Activated CD4-positive, CD25-positive, alpha-beta regulatory T cell treated with anti-CD3 and anti-CD28 coated beads, Interleukin-2, amount 50 U/mL, for 24 hours (primary cell): ENCODE results near the gene MAML2.
"Not testable (repeated sequence)": the region's sequence is repeated elsewhere in the genome, so short reads cannot be mapped to it uniquely, and the experiment has no call there.

Experiments
- ATAC-seq, 2 donors: fragments of 150-1000 bp; cut with Tn5 transposase; one replicate each; pipeline ENCODE4 v1.10.0; 2021; ENCODE audit warnings: mild to moderate bottlenecking in 1 of 2, moderate library complexity in 1 of 2

Gene MAML2

GRCh38 chr11:96205460-96205809 is 137.6 kb downstream of the MAML2 start:
- peak; percentile 79 to 81 for ATAC-seq

DNA sequence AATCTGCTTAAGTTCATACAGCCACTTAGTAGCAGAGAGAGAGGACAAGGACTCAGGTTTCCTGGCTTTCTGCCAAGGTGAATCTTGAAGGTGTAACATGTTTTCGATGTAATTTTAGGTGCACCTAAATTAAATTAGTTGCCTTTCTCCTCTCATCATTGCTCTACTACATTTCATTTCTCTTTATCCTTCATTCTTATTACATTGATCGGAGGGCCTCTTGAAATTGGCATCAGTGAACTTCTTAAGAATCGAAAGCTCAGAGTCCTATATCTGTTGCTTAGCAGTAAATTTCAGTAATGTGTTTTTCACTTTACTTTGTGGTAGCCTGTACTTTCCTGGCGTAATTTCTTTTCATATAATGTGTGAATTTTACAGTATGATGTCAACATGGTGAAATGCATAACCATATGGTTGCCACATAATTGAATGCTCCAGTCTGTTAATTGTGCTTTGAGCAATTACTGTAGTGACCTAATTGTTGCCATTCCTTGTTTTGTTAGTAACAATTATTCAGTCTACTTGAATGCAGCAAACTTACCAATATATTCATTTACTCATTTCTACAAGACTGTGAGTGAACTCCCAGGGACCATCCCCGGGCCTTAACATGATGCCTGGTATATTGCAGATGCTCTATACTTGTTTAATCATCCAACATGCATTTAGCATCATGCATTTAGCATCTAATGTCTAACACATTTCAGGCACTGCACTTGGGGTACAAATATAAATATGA is 138.1 kb downstream of the MAML2 start:
- peak; percentile 74 to 81 for ATAC-seq

DNA sequence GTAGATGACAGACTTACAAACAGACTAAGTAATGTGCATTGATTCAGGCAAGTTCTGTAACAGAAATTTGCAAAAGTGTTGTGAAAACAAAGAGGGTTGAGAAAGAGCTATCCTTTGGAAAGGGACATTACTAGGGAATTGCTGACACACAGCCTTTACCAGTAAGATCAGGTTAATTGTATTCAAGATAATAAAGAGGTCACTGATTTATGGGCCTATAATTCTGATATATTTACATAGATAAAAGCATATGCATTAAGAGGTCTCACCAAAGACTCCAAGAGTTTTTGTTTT is 138.7 kb downstream of the MAML2 start:
- no peak for ATAC-seq

DNA sequence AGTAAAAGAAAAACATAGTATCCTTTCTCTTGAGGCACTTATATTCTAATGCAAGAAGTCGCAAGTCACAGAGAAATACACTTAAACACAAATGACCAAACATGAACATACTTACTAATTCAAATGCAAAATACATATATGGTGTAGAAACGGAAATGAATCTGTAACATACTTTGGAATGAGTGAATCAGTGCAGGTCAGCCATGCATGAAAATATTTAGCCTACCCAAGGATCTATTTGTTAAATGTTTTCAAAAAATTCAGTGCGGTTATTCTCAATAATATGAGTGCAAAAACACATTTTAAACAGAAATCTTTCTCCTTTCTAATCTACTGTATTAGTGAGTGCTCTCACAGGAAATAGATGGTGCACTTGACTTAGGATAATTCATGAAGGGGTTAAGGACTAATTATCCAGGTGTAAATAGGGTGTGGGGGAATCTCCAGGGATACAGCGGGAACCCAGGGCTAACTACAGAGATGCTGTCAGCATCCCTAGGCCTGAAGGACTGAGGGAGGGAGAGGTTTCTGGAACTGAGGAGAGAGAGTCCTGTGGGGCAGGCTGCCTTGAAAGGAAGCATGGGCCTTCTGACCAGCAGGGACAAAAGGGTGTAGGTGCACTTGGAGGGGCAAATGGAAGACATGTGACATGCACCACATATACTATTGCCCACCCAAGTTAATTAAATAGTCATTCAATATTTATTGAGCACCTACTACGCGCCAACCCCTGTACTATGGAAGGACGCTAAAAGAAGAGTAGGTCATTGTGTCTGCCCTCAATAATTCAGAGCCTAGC is 139.2 kb downstream of the MAML2 start:
- ATAC-seq = no peak

DNA sequence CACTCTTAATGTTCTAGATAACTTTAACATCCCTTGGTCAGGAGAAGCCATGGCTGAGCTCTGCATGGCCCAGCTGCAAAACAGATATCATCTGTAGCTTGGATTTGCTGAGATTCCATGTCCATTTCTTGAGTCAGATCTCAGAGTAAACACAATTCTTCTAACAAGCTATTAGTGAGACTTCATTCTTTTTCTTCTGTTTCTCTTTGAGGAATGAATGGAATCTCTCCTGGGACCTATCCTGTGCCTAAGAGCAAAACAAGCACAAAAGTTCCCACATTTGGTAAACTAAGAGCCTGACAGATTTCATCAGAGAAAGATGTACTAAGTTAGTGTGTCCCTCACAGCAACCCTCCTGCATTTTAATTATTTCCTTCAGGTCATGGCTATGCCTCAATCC is 142.8 kb downstream of the MAML2 start:
- ATAC-seq = no peak

DNA sequence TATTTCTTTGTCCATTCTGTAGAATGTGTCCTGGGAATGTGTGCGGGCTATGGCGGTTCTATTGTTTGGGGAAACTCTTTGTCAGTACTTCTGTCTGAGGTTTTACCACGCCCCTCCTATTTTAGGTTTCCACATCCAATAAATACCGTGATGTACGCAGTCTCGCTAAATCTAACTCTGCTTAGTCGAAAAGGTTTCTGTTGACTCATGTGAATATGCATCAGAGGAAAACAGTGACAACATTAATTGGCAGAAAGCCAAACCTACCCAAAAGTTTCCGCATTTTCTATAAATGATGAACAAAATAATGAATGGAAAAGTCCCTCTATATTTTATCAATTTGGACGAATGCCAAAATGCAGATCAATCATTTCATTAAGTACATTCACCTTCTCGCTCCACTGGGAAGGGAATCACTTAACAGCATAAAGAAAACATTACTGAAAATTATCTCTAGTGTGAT is 143.4 kb downstream of the MAML2 start:
- ATAC-seq = peak; percentile 78

DNA sequence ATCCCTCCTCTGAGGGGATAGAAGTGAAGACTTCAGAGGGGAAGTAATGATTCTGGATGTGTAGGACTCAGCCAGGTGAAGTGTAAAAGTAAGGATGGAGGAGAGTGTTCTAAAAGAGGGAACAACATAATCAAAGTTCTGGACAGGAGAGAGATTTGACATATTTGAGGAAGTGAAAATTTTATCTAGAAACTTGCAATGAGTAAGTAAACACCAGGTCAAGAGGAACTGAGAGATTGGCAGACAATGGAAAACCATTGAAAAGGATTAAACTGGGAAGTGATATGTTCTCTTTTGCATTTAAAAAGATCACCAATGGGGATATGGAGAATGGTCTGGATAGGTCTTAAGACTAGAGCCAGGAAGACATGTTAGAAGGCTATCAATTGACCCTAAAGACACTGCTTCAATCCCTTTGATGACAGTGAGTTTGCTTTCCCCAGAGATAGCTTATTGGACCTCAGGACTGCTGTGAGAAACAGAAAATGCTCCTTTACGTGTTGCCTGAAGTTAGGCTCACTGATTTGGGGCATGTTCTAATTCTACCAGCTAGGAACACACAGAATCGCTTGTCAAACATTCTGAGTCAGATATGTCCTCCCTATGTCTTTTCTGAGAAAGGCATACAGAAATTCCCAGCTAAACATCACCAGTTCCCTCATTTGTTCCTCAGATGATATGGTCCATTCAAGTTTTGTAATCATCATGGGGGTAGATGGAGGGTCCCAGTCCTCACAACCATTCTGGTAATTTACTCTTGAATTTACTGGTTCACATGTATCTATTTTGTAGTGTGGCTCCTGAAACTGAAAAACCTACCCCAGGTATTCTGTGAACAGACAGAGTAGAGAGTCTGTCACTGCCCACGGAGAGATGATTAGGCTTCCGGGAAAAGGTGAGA is 144.9 kb downstream of the MAML2 start:
- ATAC-seq = peak in 1 of 2 donors; percentile 12

- no peak for ATAC-seq
Observed at GRCh38 chr11:96197103-96197502, 145.9 kb downstream of the MAML2 start.

DNA sequence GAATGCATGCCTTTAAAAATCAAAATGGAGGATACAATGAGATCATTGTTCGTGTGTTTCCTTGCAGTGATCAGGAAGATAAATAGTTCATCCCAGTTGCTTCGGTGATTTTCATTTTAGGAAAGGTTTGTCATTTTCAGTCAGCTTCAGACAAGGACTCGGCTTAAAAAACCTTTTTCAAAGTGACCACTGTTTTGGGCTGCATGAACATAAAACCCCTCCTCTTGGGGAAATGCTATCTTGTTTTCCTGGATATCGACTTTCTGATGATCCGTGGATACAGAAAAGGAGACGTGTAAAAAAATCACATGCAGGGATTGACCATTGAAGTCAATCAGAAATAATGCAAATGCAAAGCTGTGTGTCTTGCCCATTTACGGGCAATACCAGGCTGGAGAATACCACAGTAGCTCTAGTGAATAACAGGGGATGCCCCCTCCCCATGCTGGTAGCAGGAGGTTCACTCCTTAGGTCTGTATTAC is 146.8 kb downstream of the MAML2 start:
- ATAC-seq = no peak

DNA sequence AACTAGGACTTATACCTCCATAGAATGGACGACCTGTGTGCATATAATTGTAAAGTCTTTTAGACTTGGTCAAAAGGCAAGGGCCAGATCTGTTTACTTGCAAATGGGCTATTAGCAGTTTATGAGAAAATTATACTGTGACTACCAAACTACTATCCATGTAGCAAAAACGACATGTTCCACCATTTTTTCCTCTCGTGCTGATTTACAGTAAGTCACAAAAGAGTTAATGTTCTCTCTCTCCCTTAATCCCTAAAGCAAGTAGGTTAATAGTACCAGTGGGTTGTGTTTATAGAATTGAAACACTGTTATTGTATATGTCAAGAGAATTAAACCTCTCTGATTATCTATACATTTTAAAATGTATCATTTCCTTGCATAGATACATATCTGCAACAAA is 147.3 kb downstream of the MAML2 start:
- no peak for ATAC-seq

DNA sequence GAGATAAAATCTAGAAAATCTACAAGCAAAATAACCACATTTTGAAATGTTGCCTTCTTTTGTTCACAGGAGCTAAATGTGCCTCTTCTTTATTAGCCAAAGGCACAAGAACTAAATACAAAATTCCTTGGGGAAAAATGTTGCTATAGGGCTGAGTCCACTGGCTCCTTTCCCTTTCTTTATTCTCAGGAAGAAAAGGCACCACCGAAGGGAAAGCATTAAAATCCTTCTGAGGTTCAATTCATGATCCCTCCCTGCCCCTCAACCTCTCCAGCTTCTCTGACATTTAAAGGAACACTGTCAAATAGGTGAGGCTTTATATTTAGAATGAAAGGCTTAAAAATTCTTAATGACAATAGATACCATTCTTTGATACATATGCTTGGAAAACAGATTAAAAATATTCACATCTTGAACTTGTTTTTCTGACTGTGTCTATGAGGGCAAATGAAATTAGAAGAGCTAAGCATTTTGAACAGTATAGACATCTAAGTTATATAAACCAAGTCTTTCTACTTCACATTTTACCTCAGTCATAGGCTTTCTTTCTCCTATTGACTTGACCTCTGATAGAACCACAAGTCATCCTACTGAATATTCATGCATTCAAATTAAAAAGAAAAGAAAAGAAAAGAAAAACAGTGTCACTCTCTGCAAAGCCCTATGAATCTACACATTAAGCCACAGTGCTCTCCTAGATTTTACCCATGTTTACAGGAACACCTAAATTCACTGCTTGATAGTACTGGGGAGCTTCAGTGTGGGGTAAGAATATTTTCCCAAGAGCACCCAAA is 148.2 kb downstream of the MAML2 start:
- peak; percentile 33 to 47 for ATAC-seq

DNA sequence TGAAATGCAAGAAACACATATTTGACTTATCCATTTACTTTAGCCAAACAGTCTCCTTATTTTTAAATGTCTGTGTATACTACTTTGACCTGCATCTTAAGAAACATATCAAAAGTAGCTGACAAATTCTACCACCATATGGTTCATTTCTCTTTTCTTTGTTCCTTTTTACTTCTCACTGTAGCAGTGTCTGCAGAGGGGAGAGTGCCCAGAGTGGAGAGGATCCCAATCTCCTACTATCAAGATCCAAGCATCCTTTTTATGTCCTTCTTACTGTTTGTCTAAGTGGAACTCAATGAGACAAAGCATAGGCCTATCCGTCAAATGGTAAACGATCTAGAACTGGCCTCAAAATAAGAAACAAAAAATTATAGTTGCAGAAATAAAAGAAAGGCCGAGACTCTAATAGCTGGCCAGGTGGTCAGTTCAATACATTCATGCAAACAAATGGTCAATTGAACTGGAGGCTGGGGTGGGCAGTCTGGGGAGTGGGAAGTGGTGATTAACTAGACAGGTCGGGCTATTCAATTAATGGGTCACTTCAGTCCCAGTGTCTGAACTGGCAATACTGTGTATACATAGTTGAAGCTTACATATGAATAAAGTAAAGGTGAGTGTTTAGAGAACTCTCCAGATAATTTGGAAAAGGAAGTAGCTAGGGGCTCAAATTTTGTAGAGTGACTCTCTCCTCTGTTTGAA is 149.1 kb downstream of the MAML2 start:
- ATAC-seq = no peak

DNA sequence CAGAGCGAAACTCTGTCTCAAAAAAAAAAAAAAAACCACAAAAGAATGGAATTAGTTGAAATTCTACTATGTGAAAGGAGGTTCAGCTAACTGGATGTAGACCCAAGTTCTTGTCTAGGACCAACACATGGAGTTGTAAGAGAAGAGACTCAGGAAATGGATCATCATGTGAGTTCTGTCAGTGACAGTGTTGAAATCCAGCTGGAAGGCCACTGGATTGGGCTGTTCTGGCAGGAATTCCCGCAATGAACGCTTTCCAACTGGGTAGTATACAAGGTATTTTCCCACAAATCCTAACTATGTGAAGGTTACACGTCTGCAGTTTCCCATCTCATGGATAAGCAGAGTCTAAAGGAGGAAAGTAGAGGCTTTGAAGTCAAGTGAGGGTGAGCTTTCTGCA is 151.2 kb downstream of the MAML2 start:
- ATAC-seq = no peak

- peak; percentile 69 to 73 for ATAC-seq
Observed at GRCh38 chr11:96189351-96189750, 153.6 kb downstream of the MAML2 start.

DNA sequence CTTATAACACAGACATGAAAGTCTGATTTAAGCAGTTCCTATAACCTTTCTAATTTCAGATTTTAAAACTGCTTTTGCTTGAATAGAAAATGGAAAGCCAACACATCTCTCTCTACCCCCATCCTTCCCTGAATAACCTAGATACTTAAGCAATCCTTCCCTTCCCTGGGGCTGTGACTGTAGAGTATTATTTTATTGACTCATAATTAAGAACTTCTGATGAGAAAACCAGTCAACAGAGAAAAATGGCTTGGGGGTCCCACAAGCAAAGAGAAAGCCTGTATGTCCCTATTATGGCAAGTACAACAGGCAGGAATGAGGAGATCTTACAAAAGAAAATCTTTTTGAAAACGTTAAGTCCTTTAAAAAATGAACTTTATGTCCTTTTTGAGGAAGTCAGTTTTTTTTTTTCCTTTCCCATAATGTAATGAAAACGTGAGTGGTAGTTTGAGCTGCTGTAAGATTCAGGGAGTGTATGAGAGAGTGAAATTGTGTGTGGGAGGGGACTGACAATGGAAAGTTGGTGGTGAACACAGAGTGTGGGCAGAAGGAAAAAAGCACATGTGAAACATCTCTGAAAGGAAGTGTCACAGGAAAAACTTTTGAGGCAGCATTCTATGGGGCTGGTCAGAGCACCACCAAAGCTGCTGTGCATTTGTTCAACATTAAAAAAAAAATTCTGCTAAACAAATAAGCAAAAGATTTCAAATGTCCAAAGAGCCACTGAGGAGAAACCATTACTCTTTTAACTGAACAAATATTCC is 154.6 kb downstream of the MAML2 start:
- ATAC-seq = peak; percentile 55 to 69

DNA sequence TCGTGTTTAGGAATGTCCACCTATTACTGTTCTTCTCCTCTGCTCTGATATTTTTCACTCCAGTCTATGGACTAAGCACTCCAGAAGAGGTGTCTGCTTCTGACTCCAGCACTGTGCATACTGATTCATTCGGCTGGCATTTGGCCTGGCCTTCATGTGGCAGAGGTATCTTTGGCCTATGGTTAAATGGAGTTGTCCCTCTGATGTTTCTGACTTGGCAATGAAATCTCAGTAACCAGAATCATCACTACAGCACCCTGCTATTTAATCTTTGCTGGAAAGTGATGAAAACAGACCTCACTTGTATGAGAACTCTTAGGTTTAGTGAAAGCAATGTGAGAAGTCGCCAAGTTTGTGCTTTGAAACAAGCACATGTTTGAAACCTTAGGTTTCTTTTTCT is 155.2 kb downstream of the MAML2 start:
- ATAC-seq = peak in 1 of 2 donors; percentile 47

DNA sequence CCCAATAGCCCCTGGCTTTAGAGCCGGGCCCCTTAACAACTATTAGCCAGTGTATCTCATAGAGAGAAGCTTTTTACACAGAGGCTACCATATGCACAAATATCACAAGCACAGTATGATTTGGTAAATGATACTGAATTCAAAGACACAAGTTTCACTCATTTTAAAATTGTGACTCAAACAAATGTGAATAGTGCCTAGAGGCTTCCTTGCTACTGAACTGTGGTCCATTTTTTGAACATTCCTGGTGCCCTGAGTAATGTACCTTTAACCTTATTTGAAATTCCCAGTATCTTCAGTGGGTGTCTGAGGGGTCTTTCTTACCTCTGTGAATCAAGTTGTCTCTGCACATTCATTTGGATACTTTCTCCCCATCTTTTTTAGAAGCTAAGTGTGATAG is 156.2 kb downstream of the MAML2 start:
- ATAC-seq = peak in 1 of 2 donors; percentile 14

- no peak for ATAC-seq
Observed at GRCh38 chr11:96185220-96185768, 157.7 kb downstream of the MAML2 start.

DNA sequence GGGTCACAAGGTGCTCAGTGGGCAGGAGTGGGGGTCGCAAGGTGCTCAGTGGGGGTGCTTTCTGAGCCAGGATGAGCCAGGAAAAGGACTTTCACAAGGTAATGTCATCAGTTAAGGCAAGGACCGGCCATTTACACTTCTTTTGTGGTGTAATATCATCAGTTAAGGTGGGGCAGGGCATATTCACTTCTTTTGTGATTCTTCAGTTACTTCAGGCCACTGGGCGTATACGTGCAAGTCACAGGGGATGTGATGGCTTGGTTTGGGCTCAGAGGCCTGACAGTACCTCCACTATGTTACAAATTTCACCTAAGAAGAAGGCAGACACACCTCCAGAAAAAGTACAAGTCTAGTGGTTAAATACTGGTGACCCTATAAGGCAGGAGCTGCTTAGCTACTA is 162.1 kb downstream of the MAML2 start:
- not testable (repeated sequence) for ATAC-seq

GRCh38 chr11:96180341-96180740 is 162.7 kb downstream of the MAML2 start:
- ATAC-seq = no peak

DNA sequence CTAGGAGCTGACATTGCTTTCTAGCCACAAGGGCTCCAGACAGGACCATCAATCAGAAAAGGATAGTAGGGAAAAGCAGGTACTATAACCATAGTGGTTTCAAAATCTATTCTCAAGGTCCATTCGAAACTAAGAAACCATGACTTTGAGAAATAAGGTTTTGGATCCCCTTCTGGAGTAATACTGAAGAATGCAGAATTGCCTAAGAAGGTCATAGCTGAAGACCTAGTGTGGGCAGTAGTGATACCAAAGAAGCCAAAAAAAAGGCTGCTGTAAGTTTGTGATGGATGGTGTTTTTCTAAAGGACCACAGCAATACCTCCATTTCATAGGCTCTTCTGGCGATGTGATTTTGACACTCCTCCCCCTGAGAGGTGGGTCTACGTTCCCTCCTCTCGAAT is 163.1 kb downstream of the MAML2 start:
- no peak for ATAC-seq
